ENCODE measurements around the gene NFYC. TPM values are rescaled to one million over a fixed set of nuclear protein-coding genes. Genes with fewer than 3 reads are reported as not detected.
A peak's percentile ranks its signal among the peaks of the same experiment; 100 is the strongest.

Gene NFYC
- total and polyA plus RNA-seq, 7 experiments from 2014 or later = 36.2 to 88.5 (median 63.4) TPM

- H3K36me3 Mint-ChIP-seq = peaks cover 13 to 58% (median 35%) of the 10 kb centered on the region in 5 donors
- Histone ChIP-seq H3K4me3 (ENCODE audit: low read length) (no peak overlapping the region), H3K4me1 (ENCODE audit: control insufficient read depth in 2 of 2, insufficient read depth in 2 of 2, low read length in 2 of 2) (no peaks in the 10 kb centered on the region), H3K27ac (ENCODE audit: low read depth, low read length) (no peak overlapping the region), H3K36me3 (ENCODE audit: control insufficient read depth in 2 of 3, insufficient read depth in 3 of 3, low read length in 3 of 3) (peaks cover 24 to 94% (median 42%) of the 10 kb centered on the region in 3 experiments), H3K9me3 (ENCODE audit: control insufficient read depth in 2 of 3, low read length in 3 of 3) (no peaks in the 10 kb centered on the region), H3K27me3 (ENCODE audit: control insufficient read depth in 2 of 2, insufficient read depth in 2 of 2, low read length in 2 of 2) (no peaks in the 10 kb centered on the region)
- H3K27ac Mint-ChIP-seq = no peak overlapping the region
- H3K4me3 Mint-ChIP-seq = no peak overlapping the region
- POLR2A ChIA-PET = no interaction called here
- H3K9me3 Mint-ChIP-seq = no peaks in the 10 kb centered on the region
- DNase-seq (no peak), ATAC-seq (no peak)
- CTCF ChIA-PET = no interaction called here
- intact Hi-C loops (cut with micrococcal nuclease) = no loop called here
- peaks cover 4 to 22% (median 15%) of the 10 kb centered on the region in 7 donors for H3K4me1 Mint-ChIP-seq
- H3K27me3 Mint-ChIP-seq = no peaks in the 10 kb centered on the region
Observed at GRCh38 chr1:40757084-40757483, 65.6 kb downstream of the NFYC start.

GRCh38 chr1:40758004-40758403 lies 66.5 kb downstream of the NFYC start:
- ATAC-seq (no peak), DNase-seq (no peak)
- intact Hi-C loops (cut with micrococcal nuclease) = no loop called here
- peaks cover 13 to 56% (median 32%) of the 10 kb centered on the region in 5 donors for H3K36me3 Mint-ChIP-seq
- H3K4me1 ChIP-seq (ENCODE audit: control insufficient read depth in 2 of 2, insufficient read depth in 2 of 2, low read length in 2 of 2) = peaks cover 0 to 6% of the 10 kb centered on the region in 2 donors
- H3K36me3 ChIP-seq (ENCODE audit: control insufficient read depth in 2 of 3, insufficient read depth in 3 of 3, low read length in 3 of 3) = peaks cover 28 to 90% (median 49%) of the 10 kb centered on the region in 3 experiments
- H3K4me3 ChIP-seq (ENCODE audit: low read length) = no peak overlapping the region
- no peaks in the 10 kb centered on the region for H3K27me3 Mint-ChIP-seq
- ChIA-PET POLR2A (no interaction called here), CTCF (interaction anchor here (0.9 kb wide), 1 partner anchor 17 kb away, joined by 3 read pairs; no protein-coding TSS in a partner anchor)
- peak overlapping the region in 1 of 9 donors; percentile 25 for H3K27ac Mint-ChIP-seq
- no peaks in the 10 kb centered on the region for H3K9me3 ChIP-seq (ENCODE audit: control insufficient read depth in 2 of 3, low read length in 3 of 3)
- peaks cover 7 to 25% (median 24%) of the 10 kb centered on the region in 7 donors for H3K4me1 Mint-ChIP-seq
- no peak overlapping the region for H3K4me3 Mint-ChIP-seq
- H3K27me3 ChIP-seq (ENCODE audit: control insufficient read depth in 2 of 2, insufficient read depth in 2 of 2, low read length in 2 of 2) = no peaks in the 10 kb centered on the region
- H3K9me3 Mint-ChIP-seq = no peaks in the 10 kb centered on the region
- no peak overlapping the region for H3K27ac ChIP-seq (ENCODE audit: low read depth, low read length)

DNA sequence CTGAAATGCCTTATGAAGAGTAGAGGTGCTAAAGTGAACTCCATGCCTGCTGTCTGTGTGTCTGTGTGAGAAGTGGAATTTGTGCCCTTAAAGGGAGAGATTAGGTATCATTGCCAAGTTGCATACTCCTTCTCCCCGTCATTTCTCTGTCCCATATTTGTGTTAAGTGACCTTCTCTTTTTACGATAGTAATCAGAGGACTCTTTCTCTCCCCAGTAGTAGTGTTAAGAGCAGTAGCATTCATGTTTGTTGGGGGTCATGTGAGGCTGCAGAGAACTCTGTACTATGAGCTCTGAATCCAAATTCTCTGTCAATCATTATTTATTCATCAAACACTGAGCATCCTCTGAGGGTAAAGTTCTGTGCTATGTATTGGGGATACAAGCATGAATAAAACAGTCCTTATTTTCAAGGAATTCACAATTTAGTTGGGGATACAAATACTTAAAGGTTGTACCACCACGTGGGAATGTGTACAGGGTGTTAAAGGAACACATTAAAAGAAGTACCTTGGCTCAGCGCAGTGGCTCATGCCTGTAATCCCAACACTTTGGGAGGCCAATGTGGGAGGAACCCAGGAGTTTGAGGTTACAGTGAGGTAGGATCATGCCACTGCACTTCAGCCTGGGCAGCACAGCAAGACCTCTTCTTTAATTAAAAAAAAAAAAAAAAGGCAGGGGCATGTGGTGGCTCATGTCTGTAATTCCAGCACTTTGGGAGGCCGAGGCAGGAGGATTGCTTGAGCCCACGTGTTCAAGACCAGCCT lies 67.3 kb downstream of the NFYC start:
- no peaks in the 10 kb centered on the region for H3K27me3 ChIP-seq (ENCODE audit: control insufficient read depth in 2 of 2, insufficient read depth in 2 of 2, low read length in 2 of 2)
- Mint-ChIP-seq H3K36me3 (peaks cover 10 to 49% (median 27%) of the 10 kb centered on the region in 5 donors), H3K27me3 (no peaks in the 10 kb centered on the region), H3K4me3 (no peak overlapping the region), H3K27ac (peak overlapping the region in 2 of 9 donors; percentile 14 to 33), H3K4me1 (peaks cover 13 to 31% (median 27%) of the 10 kb centered on the region in 7 donors), H3K9me3 (no peaks in the 10 kb centered on the region)
- intact Hi-C loops (cut with micrococcal nuclease) = no loop called here
- peaks cover 23 to 82% (median 46%) of the 10 kb centered on the region in 3 experiments for H3K36me3 ChIP-seq (ENCODE audit: control insufficient read depth in 2 of 3, insufficient read depth in 3 of 3, low read length in 3 of 3)
- DNase-seq (no peak), ATAC-seq (no peak)
- H3K9me3 ChIP-seq (ENCODE audit: control insufficient read depth in 2 of 3, low read length in 3 of 3) = no peaks in the 10 kb centered on the region
- POLR2A ChIA-PET = no interaction called here
- no peak overlapping the region for H3K4me3 ChIP-seq (ENCODE audit: low read length)
- H3K4me1 ChIP-seq (ENCODE audit: control insufficient read depth in 2 of 2, insufficient read depth in 2 of 2, low read length in 2 of 2) = peaks cover 0 to 12% of the 10 kb centered on the region in 2 donors
- no peak overlapping the region for H3K27ac ChIP-seq (ENCODE audit: low read depth, low read length)
- CTCF ChIA-PET = interaction anchor here (0.9 kb wide), 1 partner anchor 16 kb away, joined by 3 read pairs; no protein-coding TSS in a partner anchor

DNA sequence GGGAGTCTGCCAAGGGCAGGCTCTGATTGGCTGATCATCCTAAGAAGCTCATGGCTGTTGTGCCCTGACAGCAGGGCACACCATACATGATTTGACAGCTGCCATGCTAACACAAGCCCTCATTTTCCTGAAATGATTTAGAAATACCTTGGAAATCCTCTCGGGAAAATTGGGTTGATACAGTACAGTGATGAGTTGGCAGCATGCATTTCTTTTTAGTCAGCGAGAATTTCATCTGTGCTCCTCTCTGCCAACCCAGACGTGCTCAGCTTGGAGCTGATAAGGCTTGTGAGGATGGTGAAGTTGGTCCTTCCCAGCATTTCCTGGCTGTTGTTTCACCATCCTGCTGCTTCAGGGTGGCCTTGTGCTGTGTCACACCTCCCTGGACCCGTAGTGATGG lies 69.5 kb downstream of the NFYC start:
- ATAC-seq (no peak), DNase-seq (no peak)
- H3K36me3 ChIP-seq (ENCODE audit: control insufficient read depth in 2 of 3, insufficient read depth in 3 of 3, low read length in 3 of 3) = peaks cover 20 to 75% (median 32%) of the 10 kb centered on the region in 3 experiments
- Mint-ChIP-seq H3K36me3 (peaks cover 8 to 41% (median 27%) of the 10 kb centered on the region in 5 donors), H3K9me3 (no peaks in the 10 kb centered on the region), H3K27ac (peak overlapping the region in 4 of 9 donors; percentile 12 to 79 (median 66)), H3K4me1 (peaks cover 22 to 46% (median 44%) of the 10 kb centered on the region in 7 donors), H3K4me3 (no peak overlapping the region), H3K27me3 (no peaks in the 10 kb centered on the region)
- no peak overlapping the region for H3K4me3 ChIP-seq (ENCODE audit: low read length)
- ChIA-PET POLR2A (no interaction called here), CTCF (interaction anchor here (2.1 kb wide), 1 partner anchor 13 kb away, joined by 8 read pairs; no protein-coding TSS in a partner anchor)
- H3K9me3 ChIP-seq (ENCODE audit: control insufficient read depth in 2 of 3, low read length in 3 of 3) = no peaks in the 10 kb centered on the region
- no peaks in the 10 kb centered on the region for H3K27me3 ChIP-seq (ENCODE audit: control insufficient read depth in 2 of 2, insufficient read depth in 2 of 2, low read length in 2 of 2)
- no peak overlapping the region for H3K27ac ChIP-seq (ENCODE audit: low read depth, low read length)
- peaks cover 0 to 31% of the 10 kb centered on the region in 2 donors for H3K4me1 ChIP-seq (ENCODE audit: control insufficient read depth in 2 of 2, insufficient read depth in 2 of 2, low read length in 2 of 2)
- intact Hi-C loops (cut with micrococcal nuclease) = loop anchor here in 1 of 2 donors (5.0 kb wide), 1 partner anchor 69 kb away; the partner anchor contains the start of gene NFYC

- H3K27me3 Mint-ChIP-seq = no peaks in the 10 kb centered on the region
- Histone ChIP-seq H3K36me3 (ENCODE audit: control insufficient read depth in 2 of 3, insufficient read depth in 3 of 3, low read length in 3 of 3) (peaks cover 24 to 75% (median 32%) of the 10 kb centered on the region in 3 experiments), H3K4me3 (ENCODE audit: low read length) (no peak overlapping the region), H3K9me3 (ENCODE audit: control insufficient read depth in 2 of 3, low read length in 3 of 3) (no peaks in the 10 kb centered on the region), H3K4me1 (ENCODE audit: control insufficient read depth in 2 of 2, insufficient read depth in 2 of 2, low read length in 2 of 2) (peaks cover 0 to 31% of the 10 kb centered on the region in 2 donors), H3K27ac (ENCODE audit: low read depth, low read length) (no peak overlapping the region), H3K27me3 (ENCODE audit: control insufficient read depth in 2 of 2, insufficient read depth in 2 of 2, low read length in 2 of 2) (no peaks in the 10 kb centered on the region)
- peak overlapping the region in 2 of 10 donors; percentile 5 to 62 for H3K4me3 Mint-ChIP-seq
- H3K4me1 Mint-ChIP-seq = peaks cover 22 to 50% (median 46%) of the 10 kb centered on the region in 7 donors
- peaks cover 8 to 50% (median 26%) of the 10 kb centered on the region in 5 donors for H3K36me3 Mint-ChIP-seq
- ChIA-PET CTCF (interaction anchor here (0.6 to 1.4 kb wide), 2 partner anchors 9 to 87 kb away, joined by 3 read pairs; no protein-coding TSS in a partner anchor), POLR2A (no interaction called here)
- no peak for DNase-seq
- peak overlapping the region; percentile 6 to 86 (median 71) for H3K27ac Mint-ChIP-seq
- intact Hi-C loops (cut with micrococcal nuclease) = loop anchor here in 1 of 2 donors (5.0 kb wide), 1 partner anchor 70 kb away; the partner anchor contains the start of gene NFYC
- ATAC-seq = no peak
- no peaks in the 10 kb centered on the region for H3K9me3 Mint-ChIP-seq
Observed at GRCh38 chr1:40762144-40762923, 70.8 kb downstream of the NFYC start.
